Activated CD4-positive, alpha-beta T cell treated with anti-CD3 and anti-CD28 coated beads, Interleukin-2, amount 50 U/mL, for 4 hours (primary cell): ENCODE measurements around the gene C10orf67.

Experiments used
- DNase-seq, 2 experiments: peaks; one replicate each; pipeline ENCODE4 v3.0.0-alpha.2; 2020

The C10orf67 gene

GRCh38 chr10:23195846-23196600 is 148.6 kb downstream of the C10orf67 start:
- no peak for DNase-seq

GRCh38 chr10:23194966-23195845 is 149.4 kb downstream of the C10orf67 start:
- no peak for DNase-seq

- DNase-seq: no peak
Measured at GRCh38 chr10:23194471-23194965, 150.1 kb downstream of the C10orf67 start.

GRCh38 chr10:23193435-23194074 is 151.0 kb downstream of the C10orf67 start:
- no peak for DNase-seq

GRCh38 chr10:23192712-23193434 is 151.7 kb downstream of the C10orf67 start:
- no peak for DNase-seq

- DNase-seq: no peak
Measured at GRCh38 chr10:23191764-23192711, 152.6 kb downstream of the C10orf67 start, which contains the start of gene PTF1A. PTF1A (plus strand) TSS chr10:23192312; CDS start chr10:23192531, 219 bp downstream.

GRCh38 chr10:23190872-23191763 is 153.5 kb downstream of the C10orf67 start:
- DNase-seq: no peak

GRCh38 chr10:23189024-23189423 is 155.6 kb downstream of the C10orf67 start:
- DNase-seq: no peak

- no peak for DNase-seq
Measured at GRCh38 chr10:23187155-23187554, 157.4 kb downstream of the C10orf67 start.

- DNase-seq: no peak
Measured at GRCh38 chr10:23186697-23187096, 157.9 kb downstream of the C10orf67 start.

- DNase-seq: no peak
Measured at GRCh38 chr10:23186178-23186577, 158.4 kb downstream of the C10orf67 start.

- DNase-seq: no peak
Measured at GRCh38 chr10:23174977-23175512, 169.6 kb downstream of the C10orf67 start.

GRCh38 chr10:23174074-23174976 is 170.3 kb downstream of the C10orf67 start:
- no peak for DNase-seq

- no peak for DNase-seq
Measured at GRCh38 chr10:23173214-23174073, 171.2 kb downstream of the C10orf67 start.

- no peak for DNase-seq
Measured at GRCh38 chr10:23172429-23173213, 172.0 kb downstream of the C10orf67 start.

GRCh38 chr10:23171232-23171876 is 173.2 kb downstream of the C10orf67 start:
- DNase-seq: no peak
